H9 (cell line): ENCODE data around the gene FADS3. TPM values are rescaled to one million over a fixed set of nuclear protein-coding genes. Genes with fewer than 3 reads are reported as not detected.
A peak's percentile ranks its signal among the peaks of the same experiment; 100 is the strongest.

Experiments
- DNase-seq: peaks from one replicate; pipeline ENCODE4 v3.0.0-alpha.2; 2017
- H2AFZ ChIP-seq: one replicate; pipeline ENCODE4 v1.6.1; 2013; ENCODE audit warnings: mild to moderate bottlenecking, low read length, control low read depth, moderate library complexity
- H2AK5ac ChIP-seq: 2 replicates; pipeline ENCODE4 v1.6.1; 2013; ENCODE audit warnings: low read length, control low read depth, mixed read lengths; ENCODE audit not compliant: insufficient read length
- H2BK120ac ChIP-seq: one replicate; pipeline ENCODE4 v1.6.1; 2013; ENCODE audit warnings: low read depth, mild to moderate bottlenecking, low read length, control low read depth, inconsistent platforms; ENCODE audit not compliant: poor library complexity, severe bottlenecking
- H2BK12ac ChIP-seq: 2 replicates; pipeline ENCODE4 v1.6.1; 2013; ENCODE audit warnings: low read length, control low read depth, mixed read lengths, low read depth; ENCODE audit not compliant: insufficient read length
- H2BK15ac ChIP-seq: 2 replicates; pipeline ENCODE4 v1.6.1; 2013; ENCODE audit warnings: low read depth, low read length, control low read depth
- H2BK20ac ChIP-seq: one replicate; pipeline ENCODE4 v1.6.1; 2013; ENCODE audit warnings: low read depth, mild to moderate bottlenecking, low read length, control low read depth, inconsistent platforms; ENCODE audit not compliant: poor library complexity, severe bottlenecking
- H2BK5ac ChIP-seq: 2 replicates; pipeline ENCODE4 v1.6.1; 2013; ENCODE audit warnings: low read length, control low read depth, mixed read lengths; ENCODE audit not compliant: insufficient read length
- H3K14ac ChIP-seq: 2 replicates; pipeline ENCODE4 v1.6.1; 2013; ENCODE audit warnings: low read length, control low read depth; ENCODE audit not compliant: insufficient read depth
- H3K18ac ChIP-seq: 2 replicates; pipeline ENCODE4 v1.6.1; 2013; ENCODE audit warnings: low read depth, mild to moderate bottlenecking, mixed read lengths, low read length, control low read depth; ENCODE audit not compliant: insufficient read length
- H3K23ac ChIP-seq: 2 replicates; pipeline ENCODE4 v1.6.1; 2013; ENCODE audit warnings: low read length, control low read depth, mixed read lengths, low read depth; ENCODE audit not compliant: insufficient read length
- H3K23me2 ChIP-seq: 2 replicates; pipeline ENCODE4 v1.6.1; 2013; ENCODE audit warnings: low read depth, mild to moderate bottlenecking, mixed read lengths, low read length, control low read depth; ENCODE audit not compliant: insufficient read length, poor library complexity, severe bottlenecking
- H3K27ac ChIP-seq: 2 replicates; pipeline ENCODE4 v1.5.1; 2013; ENCODE audit warnings: low read length, control low read depth, mixed read lengths, low read depth; ENCODE audit not compliant: insufficient read length
- H3K27me3 ChIP-seq: 2 replicates; pipeline ENCODE4 v1.6.1; 2013; ENCODE audit warnings: low read length, control low read depth, inconsistent platforms; ENCODE audit not compliant: insufficient read depth
- H3K4ac ChIP-seq: 2 replicates; pipeline ENCODE4 v1.6.1; 2013; ENCODE audit warnings: low read depth, mild to moderate bottlenecking, control low read depth, inconsistent platforms, low read length, moderate library complexity
- H3K4me1 ChIP-seq: 2 replicates; pipeline ENCODE4 v1.6.1; 2013; ENCODE audit warnings: low read length, control low read depth, inconsistent platforms; ENCODE audit not compliant: insufficient read depth
- H3K4me2 ChIP-seq: 2 replicates; pipeline ENCODE4 v1.6.1; 2013; ENCODE audit warnings: low read length, control low read depth, mixed read lengths; ENCODE audit not compliant: insufficient read length, insufficient read depth
- H3K56ac ChIP-seq: 2 replicates; pipeline ENCODE4 v1.6.1; 2013; ENCODE audit warnings: low read depth, mild to moderate bottlenecking, mixed read lengths, low read length, control low read depth; ENCODE audit not compliant: insufficient read length
- H3K79me1 ChIP-seq: 2 replicates; pipeline ENCODE4 v1.6.1; 2013; ENCODE audit warnings: low read depth, mild to moderate bottlenecking, moderate library complexity, low read length, control low read depth, inconsistent platforms; ENCODE audit not compliant: insufficient read depth, poor library complexity, severe bottlenecking
- H3K79me2 ChIP-seq: 2 replicates; pipeline ENCODE4 v1.6.1; 2013; ENCODE audit warnings: low read length, control low read depth, inconsistent platforms; ENCODE audit not compliant: insufficient read depth
- H3K9ac ChIP-seq: 2 replicates; pipeline ENCODE4 v1.6.1; 2013; ENCODE audit warnings: low read length, control low read depth, mixed read lengths; ENCODE audit not compliant: insufficient read length; ENCODE audit errors: extremely low read depth
- H3K9me3 ChIP-seq: one replicate; pipeline ENCODE4 v1.6.1; 2013; ENCODE audit warnings: low read depth, low read length, inconsistent platforms; ENCODE audit not compliant: control insufficient read depth
- H3T11ph ChIP-seq: one replicate; pipeline ENCODE4 v1.6.1; 2013; ENCODE audit warnings: mild to moderate bottlenecking, low read length, control low read depth, inconsistent platforms
- H4K20me1 ChIP-seq: one replicate; pipeline ENCODE4 v1.6.1; 2013; ENCODE audit not compliant: control insufficient read depth, insufficient read length, insufficient read depth
- H4K5ac ChIP-seq: 2 replicates; pipeline ENCODE4 v1.6.1; 2013; ENCODE audit warnings: low read depth, mild to moderate bottlenecking, mixed read lengths, low read length, control low read depth; ENCODE audit not compliant: insufficient read length
- H4K8ac ChIP-seq: replicated peaks from 2 replicates; pipeline ENCODE4 v1.6.1; 2013; ENCODE audit warnings: low read length, control low read depth, mixed read lengths, low read depth; ENCODE audit not compliant: insufficient read length
- H4K91ac ChIP-seq: 2 replicates; pipeline ENCODE4 v1.6.1; 2013; ENCODE audit warnings: low read depth, mild to moderate bottlenecking, moderate library complexity, mixed read lengths, low read length, control low read depth; ENCODE audit not compliant: insufficient read length
- H3K27ac Mint-ChIP-seq, 3 experiments: 2 replicates in 2 of 3; 3 replicates in 1 of 3; pipeline ENCODE4 v1.8.0; 2020 to 2021; ENCODE audit warnings: mixed read lengths in 3 of 3, mild to moderate bottlenecking in 1 of 3, moderate library complexity in 1 of 3
- H3K27me3 Mint-ChIP-seq: 2 replicates; pipeline ENCODE4 v1.8.0; 2021; ENCODE audit warnings: low read depth, mild to moderate bottlenecking, moderate library complexity, mixed read lengths
- H3K36me3 Mint-ChIP-seq, 3 experiments: 2 replicates in 2 of 3; 3 replicates in 1 of 3; pipeline ENCODE4 v1.8.0; 2020 to 2021; ENCODE audit warnings: low read depth in 3 of 3, mixed read lengths in 3 of 3; ENCODE audit not compliant: insufficient read depth in 1 of 3
- H3K4me1 Mint-ChIP-seq, 2 experiments: 2 replicates each; pipeline ENCODE4 v1.8.0; 2020; ENCODE audit warnings: mixed read lengths in 2 of 2
- H3K4me3 Mint-ChIP-seq, 2 experiments: 2 replicates in 1 of 2; 3 replicates in 1 of 2; pipeline ENCODE4 v1.8.0; 2020 to 2021; ENCODE audit warnings: mild to moderate bottlenecking in 2 of 2, mixed read lengths in 2 of 2, moderate library complexity in 1 of 2
- H3K9me3 Mint-ChIP-seq, 2 experiments: 2 replicates in 1 of 2; 3 replicates in 1 of 2; pipeline ENCODE4 v1.8.0; 2020; ENCODE audit warnings: mild to moderate bottlenecking in 2 of 2, mixed read lengths in 2 of 2, moderate library complexity in 1 of 2
- CTCF ChIP-seq: fragments of 200-600 bp; sonication (generic); conservative IDR thresholded peaks from 3 replicates; pipeline ENCODE4 v1.8.0; 2021; ENCODE audit warnings: antibody characterized with exemption, mild to moderate bottlenecking
- WGBS: extraction: QIAGEN DNeasy Blood & Tissue Kit; methylation state at CpG from one replicate; pipeline ENCODE4 v1.1.7; 2013; ENCODE audit warnings: missing lambda C conversion rate, low lambda C conversion rate, mixed read lengths; ENCODE audit not compliant: insufficient read length; ENCODE audit errors: extremely low coverage; 5-methylcytosine and 5-hydroxymethylcytosine counted together
- total RNA-seq: library from RNA; stranded (reverse); gene quantifications from 2 replicates; pipeline ENCODE4 v1.2.1, GENCODE V29; 2021

Gene FADS3
- total RNA-seq, 1 experiment from 2014 or later, result 34.9 TPM

GRCh38 chr11:61885166-61885778 lies 6.1 kb downstream of the FADS3 start:
- Histone ChIP-seq H3K23ac (no peak overlapping the region), H4K5ac (no peak overlapping the region), H2BK15ac (no peak overlapping the region), H4K20me1 (no peaks in the 10 kb centered on the region), H3K27ac (no peak overlapping the region), H4K91ac (no peak overlapping the region), H3K23me2 (peaks cover under 1% of the 10 kb centered on the region), H2BK20ac (no peak overlapping the region), H3K56ac (no peak overlapping the region), H3K9me3 (no peaks in the 10 kb centered on the region), H2AFZ (no peak overlapping the region), H2BK5ac (no peak overlapping the region), H3K18ac (no peak overlapping the region), H3K4ac (no peak overlapping the region), H3K14ac (no peak overlapping the region), H2BK12ac (no peak overlapping the region), H3K27me3 (no peaks in the 10 kb centered on the region), H3K79me1 (no peaks in the 10 kb centered on the region), H4K8ac (no peak overlapping the region), H3K79me2 (0 out of 2 replicates have a peak, but pooled peaks cover 2% of the 10 kb centered on the region), H3K4me1 (peaks cover 3% of the 10 kb centered on the region; the same call in 1 of the 2 replicates), H2AK5ac (no peak overlapping the region), H2BK120ac (no peak overlapping the region), H3K9ac (no peak overlapping the region), H3T11ph (no peak overlapping the region), H3K4me2 (no peak overlapping the region)
- Mint-ChIP-seq H3K4me1 (peaks cover 18 to 32% of the 10 kb centered on the region in 2 experiments), H3K4me3 (no peak overlapping the region), H3K9me3 (peaks cover 0 to 5% of the 10 kb centered on the region in 2 experiments; a peak in 2 of 5 replicates), H3K27ac (peak overlapping the region in 1 of 3 experiments; percentile 62; a peak in 1 of 7 replicates), H3K27me3 (no peaks in the 10 kb centered on the region; the same call in 1 of the 2 replicates), H3K36me3 (peaks cover 0 to 6% (median 2%) of the 10 kb centered on the region in 3 experiments; a peak in 4 of 7 replicates)
- no peak for DNase-seq
- no CpG with 5 or more reads among the region's 7 CpGs for WGBS
- TF ChIP-seq CTCF, result no peak
